Liver (tissue), 9 donors: ENCODE data around the gene LMF2. TPM values are rescaled to one million over a fixed set of nuclear protein-coding genes. Genes with fewer than 3 reads are reported as not detected.
A peak's percentile ranks its signal among the peaks of the same experiment; 100 is the strongest.

Experiments used
- DNase-seq: peaks from one replicate; pipeline ENCODE4 v3.0.0-alpha.2; 2017; ENCODE audit warnings: low spot score
- H3K27ac ChIP-seq, 2 donors: one replicate each; pipeline ENCODE4 v1.7.0; 2013; ENCODE audit warnings: inconsistent platforms in 2 of 2, low read length in 2 of 2, control low read depth in 1 of 2, low read depth in 1 of 2, mild to moderate bottlenecking in 1 of 2
- H3K27me3 ChIP-seq, 4 donors: one replicate each; pipeline versions ENCODE4 v1.6.1 to v1.7.0; 2013; ENCODE audit warnings: low read length in 3 of 4, inconsistent platforms in 1 of 4, mild to moderate bottlenecking in 1 of 4, moderate library complexity in 1 of 4; ENCODE audit not compliant: control insufficient read depth in 4 of 4, insufficient read depth in 4 of 4
- H3K36me3 ChIP-seq, 4 donors: one replicate each; pipeline versions ENCODE4 v1.6.1 to v1.7.0; 2013; ENCODE audit warnings: low read length in 3 of 4, mild to moderate bottlenecking in 3 of 4, low read depth in 1 of 4, moderate library complexity in 1 of 4; ENCODE audit not compliant: control insufficient read depth in 4 of 4, insufficient read depth in 3 of 4
- H3K4me1 ChIP-seq, 4 donors: one replicate each; pipeline versions ENCODE4 v1.6.1 to v1.7.0; 2013; ENCODE audit warnings: low read length in 3 of 4, mild to moderate bottlenecking in 3 of 4, moderate library complexity in 1 of 4; ENCODE audit not compliant: control insufficient read depth in 4 of 4, insufficient read depth in 4 of 4
- H3K4me3 ChIP-seq, 3 donors: one replicate each; pipeline versions ENCODE4 v1.6.1 to v1.7.0; 2013; ENCODE audit warnings: low read length in 3 of 3, control low read depth in 1 of 3, low read depth in 1 of 3, mild to moderate bottlenecking in 1 of 3
- H3K9ac ChIP-seq, 2 donors: one replicate each; pipeline ENCODE4 v1.7.0; 2013; ENCODE audit warnings: low read length in 2 of 2, mild to moderate bottlenecking in 2 of 2, moderate library complexity in 2 of 2, control low read depth in 1 of 2, low read depth in 1 of 2
- H3K9me3 ChIP-seq, 4 donors: one replicate each; pipeline versions ENCODE4 v1.6.1 to v1.7.0; 2013; ENCODE audit warnings: low read length in 3 of 4; ENCODE audit not compliant: control insufficient read depth in 4 of 4
- ATF3 ChIP-seq: IDR thresholded peaks from 2 replicates; pipeline ENCODE4 v1.6.1; 2016; ENCODE audit warnings: antibody characterized with exemption
- CTCF ChIP-seq: fragments of 150-350 bp; IDR thresholded peaks from 2 replicates; pipeline ENCODE4 v1.5.1; 2017; ENCODE audit warnings: improper control_type of control experiment, low read depth, low read length; ENCODE audit not compliant: missing input control
- EGR1 ChIP-seq, 2 donors: IDR thresholded peaks; 2 replicates each; pipeline ENCODE4 v1.6.1; 2016 to 2018; ENCODE audit warnings: antibody characterized with exemption in 2 of 2, low read depth in 2 of 2
- FOXA1 ChIP-seq: IDR thresholded peaks from 2 replicates; pipeline ENCODE4 v1.6.1; 2016; ENCODE audit warnings: antibody characterized with exemption
- FOXA2 ChIP-seq: IDR thresholded peaks from 2 replicates; pipeline ENCODE4 v1.6.1; 2016; ENCODE audit warnings: antibody characterized with exemption
- GABPA ChIP-seq, 2 donors: IDR thresholded peaks in 1 of 2; conservative IDR thresholded peaks in 1 of 2; 2 replicates each; pipeline ENCODE4 v1.6.1; 2016; ENCODE audit warnings: antibody characterized with exemption in 2 of 2, mild to moderate bottlenecking in 1 of 2, moderate library complexity in 1 of 2
- HNF4A ChIP-seq, 2 donors: conservative IDR thresholded peaks; 2 replicates each; pipeline ENCODE4 v1.6.1; 2016; ENCODE audit warnings: antibody characterized with exemption in 2 of 2, mild to moderate bottlenecking in 2 of 2
- HNF4G ChIP-seq: IDR thresholded peaks from 2 replicates; pipeline ENCODE4 v1.6.1; 2016; ENCODE audit warnings: antibody characterized with exemption
- JUND ChIP-seq, 2 donors: IDR thresholded peaks; 2 replicates each; pipeline ENCODE4 v1.6.1; 2016; ENCODE audit warnings: antibody characterized with exemption in 2 of 2
- MAX ChIP-seq: IDR thresholded peaks from 2 replicates; pipeline ENCODE4 v1.6.1; 2016; ENCODE audit warnings: antibody characterized with exemption
- NR2F2 ChIP-seq: IDR thresholded peaks from 2 replicates; pipeline ENCODE4 v1.6.1; 2016; ENCODE audit warnings: antibody characterized with exemption
- RAD21 ChIP-seq, 2 donors: IDR thresholded peaks; 2 replicates each; pipeline ENCODE4 v1.6.1; 2016; ENCODE audit warnings: antibody characterized with exemption in 2 of 2, mild to moderate bottlenecking in 2 of 2
- RXRA ChIP-seq, 2 donors: IDR thresholded peaks; 2 replicates each; pipeline ENCODE4 v1.6.1; 2017 to 2018; ENCODE audit warnings: antibody characterized with exemption in 2 of 2, mild to moderate bottlenecking in 1 of 2
- SP1 ChIP-seq: IDR thresholded peaks from 2 replicates; pipeline ENCODE4 v1.6.1; 2018; ENCODE audit warnings: antibody characterized with exemption, mild to moderate bottlenecking
- TAF1 ChIP-seq: conservative IDR thresholded peaks from 2 replicates; pipeline ENCODE4 v1.6.1; 2016; ENCODE audit warnings: antibody characterized with exemption, mild to moderate bottlenecking
- YY1 ChIP-seq: IDR thresholded peaks from 2 replicates; pipeline ENCODE4 v1.6.1; 2016; ENCODE audit warnings: antibody characterized with exemption, mild to moderate bottlenecking
- ZBTB33 ChIP-seq: IDR thresholded peaks from 2 replicates; pipeline ENCODE4 v1.6.1; 2016; ENCODE audit warnings: antibody characterized with exemption
- WGBS: extraction: QIAGEN DNeasy Blood & Tissue Kit; methylation state at CpG from one replicate; pipeline ENCODE4 v1.1.7; 2013; 5-methylcytosine and 5-hydroxymethylcytosine counted together
- polyA plus RNA-seq, 2 donors: library from polyadenylated mRNA; stranded (reverse) in 1 of 2; unstranded in 1 of 2; fragments of 200-250 nt in 1 of 2; fragments of >200 nt in 1 of 2; fragmentation: Nextera tagmentation in 1 of 2; extraction: Ambion mirVana in 1 of 2; gene quantifications; one replicate each; pipeline versions ENCODE4 v1.2.1 to v1.2.3, GENCODE V29; 2013 to 2015
- total RNA-seq, 2 donors: library from RNA; depleted of rRNA; stranded (reverse); fragments of >200 nt; gene quantifications; one replicate each; pipeline ENCODE4 v1.2.3, GENCODE V29; 2014
- TF ChIP-seq, protein P1 (sequence below): IDR thresholded peaks from 2 replicates; pipeline ENCODE4 v1.6.1; 2016; ENCODE audit warnings: antibody characterized with exemption, mild to moderate bottlenecking
- donor health status: healthy.
- donor health status: healthy.
- donor health status: healthy.
- donor health status: healthy.
- donor health status: healthy.

The LMF2 gene
- total and polyA plus RNA-seq, 4 donors, result 16.7 to 35.6 (median 25.9) TPM

DNA sequence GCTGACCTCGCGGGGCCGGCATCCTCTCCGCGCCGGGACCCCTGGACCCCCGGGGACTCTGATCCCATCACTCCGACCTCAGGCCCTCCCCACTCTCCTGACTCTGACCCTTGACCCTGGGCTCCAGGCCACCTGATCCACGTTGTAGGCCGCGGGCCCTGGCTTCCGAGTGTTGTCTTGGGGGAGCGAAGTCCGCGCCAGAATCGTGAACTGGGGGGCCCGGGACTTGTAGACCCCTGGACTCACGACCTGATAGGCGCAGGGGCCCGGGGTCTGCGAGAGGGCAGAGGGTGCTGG, 23.0 kb upstream of the LMF2 start:
- no peaks in the 10 kb centered on the region for H3K36me3 ChIP-seq
- peak overlapping the region; percentile 92 to 98 for H3K27ac ChIP-seq
- H3K9ac ChIP-seq, result peak overlapping the region; percentile 71
- H3K4me3 ChIP-seq, result peak overlapping the region; percentile 58 to 93 (median 90)
- peaks cover 4 to 41% (median 23%) of the 10 kb centered on the region in 4 donors for H3K4me1 ChIP-seq
- under 1% methylated on average over 21 of the region's 21 CpGs for WGBS
- no peak for TF ChIP-seq ATF3
- peak; percentile 75 for TF ChIP-seq SP1
- TF ChIP-seq YY1, result no peak
- TF ChIP-seq CTCF, result no peak
- TF ChIP-seq TAF1, result no peak
- peak; percentile 86 for TF ChIP-seq NR2F2
- no peak for TF ChIP-seq JUND (IDR thresholded peaks at IDR 0.05)
- peak; percentile 59 for TF ChIP-seq HNF4G
- TF ChIP-seq HNF4A (conservative IDR thresholded peaks at IDR 0.05), result peak in 1 of 2 donors; percentile 81
- TF ChIP-seq FOXA1, result no peak
- TF ChIP-seq MAX, result peak; percentile 10
- no peak for TF ChIP-seq GABPA (IDR thresholded peaks at IDR 0.05 in 1 of 2, conservative IDR thresholded peaks at IDR 0.05 in 1 of 2)
- TF ChIP-seq FOXA2, result no peak
- TF ChIP-seq EGR1 (IDR thresholded peaks at IDR 0.05; ENCODE audit: low read depth in 2 of 2), result peak in 1 of 2 donors; percentile 3
- TF ChIP-seq RAD21 (IDR thresholded peaks at IDR 0.05), result no peak
- peak; percentile 55 to 76 for TF ChIP-seq RXRA (IDR thresholded peaks at IDR 0.05)
- no peak for TF ChIP-seq ZBTB33
- TF ChIP-seq, protein P1, sequence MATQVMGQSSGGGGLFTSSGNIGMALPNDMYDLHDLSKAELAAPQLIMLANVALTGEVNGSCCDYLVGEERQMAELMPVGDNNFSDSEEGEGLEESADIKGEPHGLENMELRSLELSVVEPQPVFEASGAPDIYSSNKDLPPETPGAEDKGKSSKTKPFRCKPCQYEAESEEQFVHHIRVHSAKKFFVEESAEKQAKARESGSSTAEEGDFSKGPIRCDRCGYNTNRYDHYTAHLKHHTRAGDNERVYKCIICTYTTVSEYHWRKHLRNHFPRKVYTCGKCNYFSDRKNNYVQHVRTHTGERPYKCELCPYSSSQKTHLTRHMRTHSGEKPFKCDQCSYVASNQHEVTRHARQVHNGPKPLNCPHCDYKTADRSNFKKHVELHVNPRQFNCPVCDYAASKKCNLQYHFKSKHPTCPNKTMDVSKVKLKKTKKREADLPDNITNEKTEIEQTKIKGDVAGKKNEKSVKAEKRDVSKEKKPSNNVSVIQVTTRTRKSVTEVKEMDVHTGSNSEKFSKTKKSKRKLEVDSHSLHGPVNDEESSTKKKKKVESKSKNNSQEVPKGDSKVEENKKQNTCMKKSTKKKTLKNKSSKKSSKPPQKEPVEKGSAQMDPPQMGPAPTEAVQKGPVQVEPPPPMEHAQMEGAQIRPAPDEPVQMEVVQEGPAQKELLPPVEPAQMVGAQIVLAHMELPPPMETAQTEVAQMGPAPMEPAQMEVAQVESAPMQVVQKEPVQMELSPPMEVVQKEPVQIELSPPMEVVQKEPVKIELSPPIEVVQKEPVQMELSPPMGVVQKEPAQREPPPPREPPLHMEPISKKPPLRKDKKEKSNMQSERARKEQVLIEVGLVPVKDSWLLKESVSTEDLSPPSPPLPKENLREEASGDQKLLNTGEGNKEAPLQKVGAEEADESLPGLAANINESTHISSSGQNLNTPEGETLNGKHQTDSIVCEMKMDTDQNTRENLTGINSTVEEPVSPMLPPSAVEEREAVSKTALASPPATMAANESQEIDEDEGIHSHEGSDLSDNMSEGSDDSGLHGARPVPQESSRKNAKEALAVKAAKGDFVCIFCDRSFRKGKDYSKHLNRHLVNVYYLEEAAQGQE, result no peak
- no peaks in the 10 kb centered on the region for H3K9me3 ChIP-seq
- DNase-seq, result no peak
- no peaks in the 10 kb centered on the region for H3K27me3 ChIP-seq
